ENCODE data around the gene ABAT.

The ABAT gene

GRCh38 chr16:8675183-8676159 is 1.1 kb downstream of the ABAT start:
- Histone ChIP-seq H3K4me1 (ENCODE audit: low read length) (peaks cover 11% of the 10 kb centered on the region), H3K36me3 (replicated peaks; ENCODE audit: low read depth, low read length) (no peaks in the 10 kb centered on the region), H3K4me3 (ENCODE audit: low read length) (peak overlapping the region; percentile 91), H3K9ac (ENCODE audit: low read length) (peak overlapping the region; percentile 45), H4K20me1 (ENCODE audit: insufficient read depth, low read length) (no peaks in the 10 kb centered on the region), H3K79me2 (ENCODE audit: low read length) (no peaks in the 10 kb centered on the region), H3K4me2 (ENCODE audit: low read length) (peak overlapping the region; percentile 98), H3K27me3 (ENCODE audit: low read depth, low read length) (peaks cover 9% of the 10 kb centered on the region; the same call in 1 of the 2 replicates), H2AFZ (ENCODE audit: low read depth, low read length) (no peak overlapping the region), H3K9me3 (ENCODE audit: insufficient read depth, low read length) (no peaks in the 10 kb centered on the region), H3K27ac (ENCODE audit: low read length) (no peak overlapping the region)
- no peak for TF ChIP-seq CTCF (IDR thresholded peaks at IDR 0.05; ENCODE audit: low read depth, low read length)
- TF ChIP-seq EZH2phosphoT487 (IDR thresholded peaks at IDR 0.05; ENCODE audit: low read depth): no peak

- Histone ChIP-seq H4K20me1 (ENCODE audit: insufficient read depth, low read length) (no peaks in the 10 kb centered on the region), H3K27ac (ENCODE audit: low read length) (no peak overlapping the region), H3K4me2 (ENCODE audit: low read length) (no peak overlapping the region), H3K36me3 (replicated peaks; ENCODE audit: low read depth, low read length) (no peaks in the 10 kb centered on the region), H3K27me3 (ENCODE audit: low read depth, low read length) (peaks cover 9% of the 10 kb centered on the region; the same call in 1 of the 2 replicates), H3K79me2 (ENCODE audit: low read length) (no peaks in the 10 kb centered on the region), H3K9me3 (ENCODE audit: insufficient read depth, low read length) (no peaks in the 10 kb centered on the region), H3K4me3 (ENCODE audit: low read length) (no peak overlapping the region), H2AFZ (ENCODE audit: low read depth, low read length) (no peak overlapping the region), H3K9ac (ENCODE audit: low read length) (no peak overlapping the region), H3K4me1 (ENCODE audit: low read length) (peaks cover 11% of the 10 kb centered on the region)
- TF ChIP-seq EZH2phosphoT487 (IDR thresholded peaks at IDR 0.05; ENCODE audit: low read depth): no peak
- TF ChIP-seq CTCF (IDR thresholded peaks at IDR 0.05; ENCODE audit: low read depth, low read length): no peak
Observed at GRCh38 chr16:8676160-8676547, 1.7 kb downstream of the ABAT start.

GRCh38 chr16:8676737-8677375 is 2.4 kb downstream of the ABAT start:
- Histone ChIP-seq H3K27ac (ENCODE audit: low read length) (no peak overlapping the region), H3K9ac (ENCODE audit: low read length) (no peak overlapping the region)

More at GRCh38 chr16:8676737-8677375, 2.4 kb downstream of the ABAT start:
- Histone ChIP-seq H3K9me3 (ENCODE audit: insufficient read depth, low read length) (no peaks in the 10 kb centered on the region), H4K20me1 (ENCODE audit: insufficient read depth, low read length) (no peaks in the 10 kb centered on the region), H3K27me3 (ENCODE audit: low read depth, low read length) (peaks cover 9% of the 10 kb centered on the region; the same call in 1 of the 2 replicates), H2AFZ (ENCODE audit: low read depth, low read length) (no peak overlapping the region), H3K4me1 (ENCODE audit: low read length) (peaks cover 11% of the 10 kb centered on the region), H3K4me2 (ENCODE audit: low read length) (no peak overlapping the region), H3K79me2 (ENCODE audit: low read length) (no peaks in the 10 kb centered on the region), H3K4me3 (ENCODE audit: low read length) (no peak overlapping the region), H3K36me3 (replicated peaks; ENCODE audit: low read depth, low read length) (no peaks in the 10 kb centered on the region)
- TF ChIP-seq CTCF (IDR thresholded peaks at IDR 0.05; ENCODE audit: low read depth, low read length) (no peak), EZH2phosphoT487 (IDR thresholded peaks at IDR 0.05; ENCODE audit: low read depth) (no peak)
